SK-N-SH treated with all-trans-retinoic acid at 6 μM for 48 hours (cell line): Measurements from ENCODE around the gene RHCG.

ENCODE experiments used
- CREB5 ChIP-seq: fragments of 250-450 bp; sonication (Bioruptor Pico); IDR thresholded peaks from 2 replicates; pipeline ENCODE4 v1.5.1; 2020; ENCODE audit warnings: low read depth, mild to moderate bottlenecking, moderate library complexity
- CSDC2 ChIP-seq: fragments of 250-450 bp; sonication (Bioruptor Pico); IDR thresholded peaks from 2 replicates; pipeline ENCODE4 v1.5.0; 2020; ENCODE audit warnings: mild to moderate bottlenecking, moderate library complexity
- OSR1 ChIP-seq: fragments of 250-450 bp; sonication (Bioruptor Pico); IDR thresholded peaks from 2 replicates; pipeline ENCODE4 v1.8.0; 2022; ENCODE audit warnings: moderate library complexity, mild to moderate bottlenecking, inconsistent platforms
- PATZ1 ChIP-seq: fragments of 250-450 bp; sonication (Bioruptor Pico); IDR thresholded peaks from 2 replicates; pipeline ENCODE4 v1.8.0; 2020; ENCODE audit warnings: mild to moderate bottlenecking, moderate library complexity, borderline replicate concordance
- RARB ChIP-seq: fragments of 250-450 bp; sonication (Bioruptor Pico); IDR thresholded peaks from 2 replicates; pipeline ENCODE4 v1.8.0; 2021; ENCODE audit warnings: mild to moderate bottlenecking, moderate library complexity
- TCF4 ChIP-seq: fragments of 250-450 bp; sonication (Bioruptor Pico); IDR thresholded peaks from 2 replicates; pipeline ENCODE4 v1.8.0; 2021; ENCODE audit warnings: mild to moderate bottlenecking, moderate library complexity, borderline replicate concordance
- TOX ChIP-seq: fragments of 250-450 bp; sonication (Bioruptor Pico); IDR thresholded peaks from 2 replicates; pipeline ENCODE4 v1.8.0; 2021; ENCODE audit warnings: mild to moderate bottlenecking, moderate library complexity, borderline replicate concordance
- TSHZ2 ChIP-seq: fragments of 250-450 bp; sonication (Bioruptor Pico); IDR thresholded peaks from 2 replicates; pipeline ENCODE4 v1.5.0; 2020; ENCODE audit warnings: mild to moderate bottlenecking, moderate library complexity
- ZC3H10 ChIP-seq: fragments of 250-450 bp; sonication (Bioruptor Pico); IDR thresholded peaks from 2 replicates; pipeline ENCODE4 v1.5.1; 2021; ENCODE audit warnings: mild to moderate bottlenecking, moderate library complexity
- ZFP3 ChIP-seq: fragments of 250-450 bp; sonication (Bioruptor Pico); IDR thresholded peaks from 2 replicates; pipeline ENCODE4 v1.5.0; 2020; ENCODE audit warnings: mild to moderate bottlenecking, moderate library complexity
- ZNF8 ChIP-seq: fragments of 450-650 bp; formaldehyde crosslinking; IDR thresholded peaks from 2 replicates; pipeline ENCODE4 v1.5.0; 2020; ENCODE audit warnings: mild to moderate bottlenecking, moderate library complexity
- TF ChIP-seq, protein P1 (sequence below): fragments of 250-450 bp; sonication (Bioruptor Pico); IDR thresholded peaks from 2 replicates; pipeline ENCODE4 v1.5.1; 2021; ENCODE audit warnings: mild to moderate bottlenecking, moderate library complexity

DNA sequence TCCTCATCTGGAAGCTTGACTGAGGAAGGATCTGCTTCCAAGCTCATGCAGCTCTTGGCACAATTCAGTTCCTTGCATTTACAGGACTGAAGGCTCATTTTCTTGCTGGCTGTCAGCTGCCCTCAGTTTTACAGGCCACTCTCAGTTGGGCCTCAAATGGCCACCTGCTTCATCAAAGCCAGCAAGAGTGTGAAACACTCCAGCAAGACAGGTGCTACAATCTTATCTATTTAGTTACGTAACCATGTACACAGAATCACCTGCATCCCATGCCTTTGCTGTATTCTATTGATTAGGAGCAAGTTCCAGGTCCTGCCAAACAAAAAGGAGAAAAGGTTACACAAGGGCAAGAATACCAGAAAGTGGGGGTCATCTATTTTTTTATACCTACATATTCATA lies 40.8 kb downstream of the RHCG start:
- TF ChIP-seq ZFP3 (CRISPR knock-in tag) (no peak), RARB (CRISPR knock-in tag) (no peak), CSDC2 (CRISPR knock-in tag) (no peak), PATZ1 (CRISPR knock-in tag) (no peak), TSHZ2 (CRISPR knock-in tag) (no peak), TOX (CRISPR knock-in tag) (no peak), TCF4 (no peak), OSR1 (CRISPR knock-in tag) (no peak), ZC3H10 (CRISPR knock-in tag) (no peak), CREB5 (CRISPR knock-in tag) (no peak), ZNF8 (no peak)
- TF ChIP-seq, protein P1, sequence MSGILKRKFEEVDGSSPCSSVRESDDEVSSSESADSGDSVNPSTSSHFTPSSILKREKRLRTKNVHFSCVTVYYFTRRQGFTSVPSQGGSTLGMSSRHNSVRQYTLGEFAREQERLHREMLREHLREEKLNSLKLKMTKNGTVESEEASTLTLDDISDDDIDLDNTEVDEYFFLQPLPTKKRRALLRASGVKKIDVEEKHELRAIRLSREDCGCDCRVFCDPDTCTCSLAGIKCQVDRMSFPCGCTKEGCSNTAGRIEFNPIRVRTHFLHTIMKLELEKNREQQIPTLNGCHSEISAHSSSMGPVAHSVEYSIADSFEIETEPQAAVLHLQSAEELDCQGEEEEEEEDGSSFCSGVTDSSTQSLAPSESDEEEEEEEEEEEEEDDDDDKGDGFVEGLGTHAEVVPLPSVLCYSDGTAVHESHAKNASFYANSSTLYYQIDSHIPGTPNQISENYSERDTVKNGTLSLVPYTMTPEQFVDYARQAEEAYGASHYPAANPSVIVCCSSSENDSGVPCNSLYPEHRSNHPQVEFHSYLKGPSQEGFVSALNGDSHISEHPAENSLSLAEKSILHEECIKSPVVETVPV, result no peak
